Dedifferentiated amniotic fluid mesenchymal stem cell (primary cell): ENCODE data around the gene TAS2R41.
A peak's percentile ranks its signal among the peaks of the same experiment; 100 is the strongest.

ENCODE experiments used
- DNase-seq: peaks from one replicate; pipeline ENCODE4 v3.0.0-alpha.2; 2016; ENCODE audit errors: extremely low spot score

Gene TAS2R41

DNA sequence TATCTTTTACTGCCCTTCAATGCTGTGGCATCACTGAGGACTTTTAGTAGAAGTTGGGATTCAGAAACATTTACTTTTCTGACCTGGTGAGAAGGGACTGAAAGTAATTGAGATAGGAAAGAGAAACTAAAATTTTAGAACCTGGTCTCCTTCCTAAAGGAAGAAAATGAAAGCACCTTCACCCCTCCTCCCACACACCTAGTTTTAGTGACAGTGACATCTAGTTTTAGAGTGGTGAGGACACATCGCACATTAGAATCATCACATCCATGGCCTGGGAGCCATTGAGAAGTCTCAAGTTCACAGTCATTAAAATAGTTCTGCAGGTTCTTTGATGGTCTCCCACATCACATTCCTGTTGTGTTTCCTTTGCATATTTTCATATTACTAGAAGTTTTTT is 16.1 kb downstream of the TAS2R41 start:
- DNase-seq: no peak

- peak; percentile 44 for DNase-seq
Observed at GRCh38 chr7:143494622-143495021, 16.9 kb downstream of the TAS2R41 start.

- no peak for DNase-seq
Observed at GRCh38 chr7:143495851-143496250, 18.2 kb downstream of the TAS2R41 start.

GRCh38 chr7:143496263-143496662 is 18.6 kb downstream of the TAS2R41 start:
- no peak for DNase-seq

GRCh38 chr7:143497008-143497795 is 19.5 kb downstream of the TAS2R41 start:
- no peak for DNase-seq

DNA sequence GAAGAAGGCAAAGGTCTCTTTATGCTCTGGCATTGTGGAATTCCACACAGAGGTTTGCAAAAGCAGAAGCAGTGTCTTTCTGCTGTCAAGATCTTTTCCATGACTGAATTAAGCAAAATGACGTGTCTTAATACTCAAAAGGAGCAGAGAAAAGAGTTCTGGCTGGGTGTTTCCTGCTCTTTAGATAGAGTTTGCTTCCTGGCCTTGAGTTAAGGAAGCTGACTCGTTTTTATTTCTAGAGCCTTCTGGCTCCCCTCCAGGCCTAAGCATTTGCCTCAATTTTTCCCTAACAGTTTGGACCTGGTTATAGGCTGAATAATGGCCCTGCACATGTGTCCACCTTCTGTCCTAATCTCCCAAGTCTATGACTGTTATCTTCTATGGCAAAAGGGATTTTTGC is 21.6 kb downstream of the TAS2R41 start:
- no peak for DNase-seq

GRCh38 chr7:143499743-143500348 is 22.2 kb downstream of the TAS2R41 start:
- DNase-seq: no peak

DNA sequence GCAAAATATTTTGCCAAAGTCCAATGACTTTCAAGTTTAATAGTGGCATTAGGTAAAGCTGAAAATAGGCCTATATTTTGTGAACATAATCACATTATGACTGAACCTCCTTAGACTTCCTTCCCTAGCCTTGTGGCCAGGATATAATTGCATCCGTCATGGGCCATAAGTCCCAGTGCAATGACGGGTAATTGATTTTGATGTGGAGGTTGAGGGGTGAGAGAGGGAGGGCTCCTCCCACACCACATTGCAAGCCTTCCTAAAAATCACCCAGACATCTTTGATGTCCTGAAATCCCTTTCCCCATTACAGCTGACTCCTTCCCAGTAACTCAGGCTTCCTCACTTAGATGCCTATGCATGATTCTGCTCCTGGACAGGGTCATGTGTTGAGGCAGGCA is 25.6 kb downstream of the TAS2R41 start:
- no peak for DNase-seq

GRCh38 chr7:143504215-143504936 is 26.7 kb downstream of the TAS2R41 start:
- no peak for DNase-seq

- no peak for DNase-seq
Observed at GRCh38 chr7:143504937-143505297, 27.2 kb downstream of the TAS2R41 start.

GRCh38 chr7:143505838-143506237 is 28.2 kb downstream of the TAS2R41 start:
- no peak for DNase-seq

DNA sequence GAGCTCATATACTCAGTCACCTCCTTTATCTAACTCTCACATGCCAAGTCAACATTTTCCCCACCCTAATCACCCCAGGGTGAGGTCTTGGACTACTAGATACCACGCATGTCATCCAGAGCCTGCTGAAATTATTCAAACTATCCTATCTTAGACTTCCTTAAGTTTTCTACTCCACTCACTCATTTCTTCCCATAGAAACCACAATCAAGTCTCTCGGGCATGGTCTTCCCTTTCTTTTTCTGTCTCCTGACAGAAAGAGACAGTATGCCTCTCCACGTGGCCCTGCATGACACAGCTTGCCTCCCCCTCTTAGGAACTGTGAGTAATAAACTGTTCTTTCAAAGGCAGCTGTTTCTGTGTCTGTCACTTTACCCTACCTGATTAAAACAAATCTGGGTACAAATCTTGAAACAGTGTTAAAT is 29.4 kb downstream of the TAS2R41 start:
- DNase-seq: no peak

- DNase-seq: no peak
Observed at GRCh38 chr7:143507534-143508055, 29.9 kb downstream of the TAS2R41 start.

DNA sequence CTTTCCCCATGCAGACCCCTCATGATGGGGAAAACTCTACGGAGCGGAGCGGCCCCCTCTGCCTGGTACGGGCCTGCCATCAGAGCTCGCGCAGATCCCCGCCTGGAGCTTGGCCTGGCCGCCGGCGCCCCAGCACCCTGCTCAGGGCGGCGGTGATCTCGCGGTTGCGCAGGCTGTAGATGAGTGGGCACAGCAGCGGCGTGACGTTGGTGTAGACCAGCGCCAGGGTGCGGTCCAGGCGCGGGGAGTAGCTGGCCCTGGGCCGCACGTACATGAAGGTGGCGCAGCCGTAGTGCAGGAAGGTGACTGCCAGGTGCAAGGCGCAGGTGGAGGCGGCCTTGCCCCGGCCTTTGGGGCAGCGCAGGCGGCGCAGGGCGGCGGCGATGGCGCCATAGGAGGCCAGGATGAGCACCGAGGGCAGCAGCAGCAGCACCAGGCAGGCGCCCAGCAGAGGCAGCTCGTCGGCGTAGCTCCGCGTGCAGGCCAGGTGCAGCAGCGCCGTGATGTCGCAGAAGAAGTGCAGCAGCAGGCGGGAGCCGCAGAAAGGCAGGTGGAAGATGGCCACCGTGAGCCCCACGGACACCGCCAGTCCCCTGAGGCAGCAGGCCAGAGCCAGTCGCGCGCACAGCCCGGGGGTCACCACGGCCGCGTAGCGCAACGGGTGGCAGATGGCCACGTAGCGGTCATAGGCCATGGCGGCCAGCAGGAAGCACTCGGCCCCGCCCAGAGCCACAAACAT is 33.4 kb downstream of the TAS2R41 start:
- no peak for DNase-seq

- DNase-seq: no peak
Observed at GRCh38 chr7:143511593-143512047, 33.9 kb downstream of the TAS2R41 start.

GRCh38 chr7:143512488-143513340 is 35.0 kb downstream of the TAS2R41 start:
- DNase-seq: no peak

- no peak for DNase-seq
Observed at GRCh38 chr7:143514487-143514886, 36.8 kb downstream of the TAS2R41 start.

DNA sequence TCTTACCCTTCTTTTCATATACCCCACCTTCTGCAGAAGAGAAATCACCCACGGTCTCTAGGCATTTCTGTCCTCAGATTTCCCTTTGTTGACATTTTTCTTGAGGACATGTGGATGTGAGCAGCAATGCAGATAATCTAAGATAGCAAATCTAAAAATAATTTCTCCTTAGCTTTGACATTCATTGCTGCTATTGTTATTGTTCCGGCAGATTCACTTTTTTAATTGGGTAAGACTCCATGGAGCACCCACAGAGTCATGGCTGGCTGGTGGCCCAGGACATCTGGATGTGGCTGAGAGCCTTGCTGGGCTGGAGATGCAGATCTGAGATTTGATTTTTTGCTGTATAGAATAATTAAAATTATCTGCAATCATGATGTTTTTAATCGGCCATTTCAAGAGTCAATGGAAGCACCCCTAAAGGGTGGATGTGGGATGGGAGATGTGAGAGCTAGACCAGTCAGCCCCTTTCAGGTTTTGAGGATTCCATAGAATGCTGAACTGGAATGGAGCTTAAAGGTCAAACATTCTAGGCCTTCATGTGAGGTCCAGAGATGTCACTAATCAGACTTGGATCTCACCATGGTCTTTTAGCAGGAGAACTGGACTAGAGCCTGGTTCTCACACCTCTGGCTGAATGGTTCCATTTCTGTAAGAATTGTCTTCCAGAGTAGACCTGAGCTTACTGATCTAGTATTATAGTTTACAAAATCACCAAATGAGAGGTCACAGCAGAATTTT is 37.5 kb downstream of the TAS2R41 start:
- no peak for DNase-seq

GRCh38 chr7:143516981-143517380 is 39.3 kb downstream of the TAS2R41 start:
- peak; percentile 32 for DNase-seq

- DNase-seq: no peak
Observed at GRCh38 chr7:143518521-143518920, 40.8 kb downstream of the TAS2R41 start.
